Kidney (tissue), 14 donors: ENCODE data around the gene RAI1. TPM values are rescaled to one million over a fixed set of nuclear protein-coding genes. Genes with fewer than 3 reads are reported as not detected.

Experiments used
- DNase-seq, 5 donors: peaks; one replicate each; pipeline ENCODE4 v3.0.0-alpha.2; 2013 to 2020
- FAIRE-seq: peaks from 2 replicates; lab custom pipeline; 2012; peaks lifted over from hg19 to GRCh38; lab: Jason Lieb, UNC
- H3K27ac ChIP-seq, 2 donors: one replicate each; pipeline ENCODE4 v1.7.0; 2013; ENCODE audit warnings: low read depth in 2 of 2, low read length in 2 of 2, inconsistent platforms in 1 of 2
- H3K27me3 ChIP-seq: one replicate; pipeline ENCODE4 v1.7.1; 2013; ENCODE audit warnings: low read length, inconsistent platforms; ENCODE audit not compliant: control insufficient read depth, insufficient read depth
- H3K36me3 ChIP-seq, 3 donors: one replicate each; pipeline versions ENCODE4 v1.7.0 to v1.7.1; 2013; ENCODE audit warnings: low read length in 3 of 3, control low read depth in 1 of 3, inconsistent platforms in 1 of 3; ENCODE audit not compliant: insufficient read depth in 3 of 3, control insufficient read depth in 2 of 3
- H3K4me1 ChIP-seq, 3 donors: one replicate each; pipeline versions ENCODE4 v1.7.0 to v1.7.1; 2013; ENCODE audit warnings: low read length in 3 of 3, inconsistent platforms in 1 of 3, low read depth in 1 of 3; ENCODE audit not compliant: control insufficient read depth in 2 of 3, insufficient read depth in 2 of 3
- H3K4me3 ChIP-seq, 3 donors: one replicate each; pipeline versions ENCODE4 v1.7.0 to v1.8.1; 2013; ENCODE audit warnings: low read length in 3 of 3, control low read depth in 1 of 3, inconsistent platforms in 1 of 3
- H3K9ac ChIP-seq, 3 donors: one replicate each; pipeline versions ENCODE4 v1.7.0 to v1.7.1; 2013; ENCODE audit warnings: low read length in 3 of 3, control low read depth in 1 of 3, inconsistent platforms in 1 of 3
- H3K9me3 ChIP-seq, 3 donors: one replicate each; pipeline versions ENCODE4 v1.7.0 to v1.7.1; 2013; ENCODE audit warnings: low read length in 3 of 3, control low read depth in 1 of 3, inconsistent platforms in 1 of 3; ENCODE audit not compliant: control insufficient read depth in 2 of 3, insufficient read depth in 1 of 3
- intact Hi-C: fragments of 100-400 bp; cut with DNase I; formaldehyde crosslinking; loops from one replicate; pipeline ENCODE4 v1.11.1; 2022
- polyA plus RNA-seq: library from polyadenylated mRNA; stranded (reverse); fragments of 350-450 nt; fragmentation: Illumina TruSeq; extraction: RNeasy Lipid Tissue Mini Kit (QIAGEN cat#74804); gene quantifications from one replicate; pipeline ENCODE4 v1.2.3, GENCODE V29; 2014; ENCODE audit warnings: low read depth, low replicate concordance; ENCODE audit not compliant: insufficient read depth
- total RNA-seq: library from RNA; stranded (reverse); fragmentation: NEBNext Ultra II Directional; extraction: Animal tissue kit (Norgen Biotek cat#: 25700); gene quantifications from one replicate; pipeline ENCODE4 v1.2.1, GENCODE V29; 2021
- TF ChIP-seq, protein P1 (sequence below): IDR thresholded peaks from 3 replicates; pipeline ENCODE4 v1.5.1; 2012; ENCODE audit warnings: mild to moderate bottlenecking, moderate library complexity, borderline replicate concordance; ENCODE audit not compliant: insufficient read depth; ENCODE audit errors: extremely low read depth
- donor health status: control.
- donor health status: control.
- donor health status: control.
- donor health status: control.
- donor health status: control.
- donor health status: DM: yes; HTN: yes; CAD: no.
- donor health status: Normal renal cell carcinoma (clear cell type).

Gene RAI1
- total and polyA plus RNA-seq, 2 donors from 2014 or later, result 6.7 to 50.5 TPM

DNA sequence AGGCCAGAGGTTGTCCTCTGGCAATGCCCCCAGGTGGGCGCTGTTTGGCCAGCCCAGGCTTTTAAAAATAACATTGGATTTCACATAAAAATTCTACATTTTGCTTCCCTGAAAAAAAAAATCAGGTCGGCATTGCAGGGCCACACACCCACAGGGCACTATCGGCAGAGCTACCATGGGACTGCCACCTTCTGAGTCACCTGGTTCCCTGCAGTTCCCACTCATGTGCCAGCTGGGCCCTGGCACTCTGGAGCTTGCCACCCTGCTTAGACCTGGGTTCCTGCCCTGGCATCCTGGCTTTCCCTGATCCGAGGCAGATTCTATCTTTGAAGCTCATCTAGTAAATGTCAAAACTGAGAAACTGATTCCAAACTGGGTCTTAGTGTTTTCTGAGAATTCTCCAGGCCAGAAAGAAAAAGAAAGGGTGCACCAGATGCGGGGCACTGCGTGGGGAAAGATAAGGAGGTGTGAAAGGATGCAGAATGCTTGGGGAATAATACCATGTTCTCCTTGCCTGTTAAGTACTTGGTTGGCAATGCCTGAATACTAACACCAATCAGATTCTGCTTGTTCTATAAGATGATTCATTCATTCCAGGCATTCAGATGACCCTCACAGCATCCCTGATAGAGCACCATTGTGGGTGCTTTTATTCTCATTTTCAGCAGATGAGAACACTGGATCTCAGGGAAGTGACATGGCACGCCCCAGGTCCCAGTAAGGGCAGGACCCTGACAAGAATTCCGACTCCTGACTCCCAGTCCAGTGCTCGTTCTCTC is 51.8 kb downstream of the RAI1 start:
- intact Hi-C loops, result no loop called here
- Histone ChIP-seq H3K27ac (no peak overlapping the region), H3K27me3 (no peaks in the 10 kb centered on the region), H3K4me3 (no peak overlapping the region), H3K9ac (no peak overlapping the region), H3K36me3 (peaks cover 0 to 4% (median 0%) of the 10 kb centered on the region in 3 donors), H3K9me3 (no peaks in the 10 kb centered on the region), H3K4me1 (peaks cover 0 to 11% (median 9%) of the 10 kb centered on the region in 3 donors)
- FAIRE-seq (no peak), DNase-seq (no peak)
- TF ChIP-seq, protein P1, sequence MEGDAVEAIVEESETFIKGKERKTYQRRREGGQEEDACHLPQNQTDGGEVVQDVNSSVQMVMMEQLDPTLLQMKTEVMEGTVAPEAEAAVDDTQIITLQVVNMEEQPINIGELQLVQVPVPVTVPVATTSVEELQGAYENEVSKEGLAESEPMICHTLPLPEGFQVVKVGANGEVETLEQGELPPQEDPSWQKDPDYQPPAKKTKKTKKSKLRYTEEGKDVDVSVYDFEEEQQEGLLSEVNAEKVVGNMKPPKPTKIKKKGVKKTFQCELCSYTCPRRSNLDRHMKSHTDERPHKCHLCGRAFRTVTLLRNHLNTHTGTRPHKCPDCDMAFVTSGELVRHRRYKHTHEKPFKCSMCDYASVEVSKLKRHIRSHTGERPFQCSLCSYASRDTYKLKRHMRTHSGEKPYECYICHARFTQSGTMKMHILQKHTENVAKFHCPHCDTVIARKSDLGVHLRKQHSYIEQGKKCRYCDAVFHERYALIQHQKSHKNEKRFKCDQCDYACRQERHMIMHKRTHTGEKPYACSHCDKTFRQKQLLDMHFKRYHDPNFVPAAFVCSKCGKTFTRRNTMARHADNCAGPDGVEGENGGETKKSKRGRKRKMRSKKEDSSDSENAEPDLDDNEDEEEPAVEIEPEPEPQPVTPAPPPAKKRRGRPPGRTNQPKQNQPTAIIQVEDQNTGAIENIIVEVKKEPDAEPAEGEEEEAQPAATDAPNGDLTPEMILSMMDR, result no peak

DNA sequence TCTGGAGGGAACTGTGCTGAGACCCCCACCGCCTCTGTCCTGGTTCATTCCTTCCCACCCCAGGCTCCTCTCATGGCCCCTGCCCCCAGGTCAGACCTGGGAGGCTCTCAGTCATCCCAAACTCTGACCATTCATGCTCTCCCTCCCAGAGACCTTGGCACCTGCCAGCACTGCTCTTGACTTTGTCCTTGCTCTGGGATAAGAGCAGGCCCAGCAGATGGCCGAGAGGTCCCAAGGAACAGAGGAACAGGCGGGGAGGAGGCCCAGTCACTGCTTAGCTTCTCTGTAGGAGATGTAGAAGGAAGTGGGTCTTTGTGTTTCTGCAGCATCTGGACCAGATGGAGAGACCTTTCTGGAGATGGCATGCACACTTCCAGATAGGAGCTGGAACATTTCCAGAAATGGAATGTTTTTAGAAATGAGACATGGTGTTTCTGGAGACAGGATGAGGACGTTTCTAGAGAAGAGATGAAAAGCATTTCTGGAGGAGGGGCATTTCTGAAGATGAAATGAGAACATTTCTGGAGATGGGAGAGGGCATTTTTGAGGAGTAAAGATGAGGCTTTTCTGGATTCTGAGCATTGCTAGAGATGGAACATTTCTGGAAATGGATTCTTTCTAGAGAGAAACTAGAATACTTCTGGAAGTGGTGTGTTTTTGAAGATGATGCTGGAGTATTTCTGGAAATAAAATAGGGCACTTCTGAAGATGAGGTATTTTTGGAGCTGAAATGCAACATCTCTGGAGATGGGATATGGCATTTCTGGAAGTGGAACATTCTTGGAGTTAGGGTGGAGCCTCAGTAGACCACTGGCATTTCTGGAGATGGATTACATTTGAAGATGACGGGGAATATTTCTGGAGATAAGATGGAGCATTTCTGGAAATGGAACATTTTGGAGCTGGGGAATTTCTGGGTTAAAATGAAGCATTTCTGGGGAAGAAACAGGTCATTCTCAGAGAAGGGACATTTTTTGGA is 55.2 kb downstream of the RAI1 start:
- Histone ChIP-seq H3K27me3 (no peaks in the 10 kb centered on the region), H3K27ac (no peak overlapping the region), H3K9ac (no peak overlapping the region), H3K4me3 (no peak overlapping the region), H3K9me3 (no peaks in the 10 kb centered on the region), H3K4me1 (peaks cover 3 to 25% (median 20%) of the 10 kb centered on the region in 3 donors), H3K36me3 (peaks cover 0 to 4% (median 0%) of the 10 kb centered on the region in 3 donors)
- no peak for FAIRE-seq
- intact Hi-C loops, result no loop called here
- DNase-seq, result no peak
- TF ChIP-seq, protein P1, result no peak

DNA sequence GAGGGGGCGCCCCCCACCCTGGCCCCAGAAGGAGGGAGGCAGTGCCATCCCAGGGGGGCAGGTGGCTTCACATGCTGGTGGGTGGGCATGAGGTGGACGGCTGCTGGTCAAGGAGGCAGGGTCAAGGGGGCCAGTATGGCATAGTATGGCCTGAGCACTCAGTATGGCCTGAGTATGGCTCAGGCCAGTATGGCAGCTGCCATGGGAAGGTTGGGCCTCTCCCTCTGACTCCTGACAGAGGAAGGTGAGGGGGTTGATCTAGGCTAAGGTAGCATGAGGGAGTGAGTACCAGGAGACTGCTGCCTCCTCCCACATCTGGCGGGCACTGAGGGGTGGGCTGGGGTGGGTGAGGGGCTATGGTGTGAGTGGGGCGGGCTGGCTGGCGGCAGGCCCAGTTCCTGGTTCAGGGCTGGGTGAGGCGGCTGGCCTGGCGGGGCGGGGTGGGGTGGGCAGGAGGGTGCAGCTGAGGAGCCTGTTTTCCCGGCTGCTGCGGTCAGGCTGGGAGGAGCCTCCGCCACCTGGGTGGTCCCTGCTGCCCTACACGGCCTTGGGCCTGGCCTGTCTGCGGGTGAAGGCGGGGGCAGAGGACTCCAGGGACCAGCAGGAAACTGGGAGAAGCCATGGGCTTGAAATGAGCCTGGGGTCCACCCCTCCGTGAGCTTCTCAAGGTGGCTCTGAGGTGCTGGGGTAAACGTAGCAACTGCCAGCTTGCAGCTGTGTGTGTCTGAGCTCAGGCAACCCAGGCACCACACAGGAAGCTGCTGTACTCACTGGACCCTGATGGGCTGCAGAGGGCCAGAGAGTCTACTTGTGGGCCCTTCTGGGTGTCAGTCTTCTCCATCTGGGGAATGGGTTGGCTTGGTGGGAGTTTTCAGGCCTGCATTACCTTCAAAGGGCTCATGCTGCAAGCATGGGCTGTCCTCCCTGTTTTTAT is 57.0 kb downstream of the RAI1 start:
- Histone ChIP-seq H3K27ac (peak overlapping the region; percentile 9 to 59), H3K9me3 (no peaks in the 10 kb centered on the region), H3K27me3 (no peaks in the 10 kb centered on the region), H3K4me1 (peaks cover 3 to 29% (median 20%) of the 10 kb centered on the region in 3 donors), H3K9ac (peak overlapping the region in 2 of 3 donors; percentile 38 to 58), H3K4me3 (no peak overlapping the region), H3K36me3 (no peaks in the 10 kb centered on the region)
- FAIRE-seq, result no peak
- peak; percentile 83 to 93 (median 86) for DNase-seq
- intact Hi-C loops, result no loop called here
- TF ChIP-seq, protein P1, result no peak
